ENCODE results near the gene KCNT1. TPM values are rescaled to one million over a fixed set of nuclear protein-coding genes. Genes with fewer than 3 reads are reported as not detected.

Gene KCNT1
- total RNA-seq, 1 experiment from 2014 or later = 0.17 TPM

DNA sequence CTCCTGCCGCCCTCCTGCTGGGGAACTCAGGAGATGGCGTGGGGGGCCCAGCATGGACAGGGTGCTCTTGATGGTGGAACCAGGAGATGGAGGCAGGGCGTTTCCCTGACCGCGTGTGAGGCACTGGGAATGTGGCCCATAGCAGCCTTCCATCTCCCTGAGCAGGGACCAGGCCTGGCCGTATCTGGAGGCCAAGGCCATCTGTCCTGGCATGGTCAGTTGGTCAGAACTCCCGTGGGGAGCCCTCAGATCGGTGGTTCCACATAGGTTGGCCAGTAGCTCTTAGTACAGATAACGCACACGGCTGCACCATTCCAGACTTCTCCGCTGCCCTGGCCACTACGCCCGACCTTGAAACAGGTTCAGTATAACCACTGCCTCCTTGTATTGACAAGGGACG, 77.6 kb downstream of the KCNT1 start (continued):
- no peak for TF ChIP-seq CBX3 (IDR thresholded peaks at IDR 0.05; ENCODE audit: low read depth)
- TF ChIP-seq CEBPB (IDR thresholded peaks at IDR 0.05; ENCODE audit: low read depth) = no peak

DNA sequence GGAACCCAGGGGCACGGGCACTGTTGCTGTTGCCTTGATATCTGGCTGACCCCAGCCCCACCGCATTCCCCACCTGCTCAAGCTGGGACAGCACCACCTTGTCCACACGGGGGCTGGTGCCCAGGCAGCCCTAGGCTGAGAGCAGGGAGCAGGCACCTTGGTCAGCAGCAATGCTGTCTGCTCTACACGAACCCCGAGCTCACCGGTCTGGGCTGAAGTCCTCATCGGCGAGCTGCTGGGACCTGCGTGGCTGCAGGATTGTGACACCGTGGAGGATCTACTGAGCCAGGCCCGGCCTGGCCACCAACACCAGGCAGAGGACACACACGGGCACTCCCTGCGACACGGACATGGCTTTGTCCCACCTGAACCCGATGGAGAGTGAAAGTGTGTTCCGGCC, 78.1 kb downstream of the KCNT1 start:
- ATAC-seq (no peak), DNase-seq (ENCODE audit: low read depth, low spot score) (no peak)
- ChIA-PET RAD21 (ENCODE audit: low non-redundant PET in 1 of 2, low total read pairs in 2 of 2, uncharacterized antibody in 2 of 2, unreplicated experiment in 2 of 2) (no interaction called here), CTCF (no interaction called here), POLR2A (no interaction called here)
- Histone ChIP-seq H3K4me3 (replicated peaks in 1 of 2; ENCODE audit: low read depth in 1 of 2, low read length in 2 of 2) (no peak overlapping the region), H3K27ac (ENCODE audit: low read depth, low read length) (no peak overlapping the region), H3K27me3 (ENCODE audit: insufficient read depth, low read length) (no peaks in the 10 kb centered on the region), H3K4me1 (ENCODE audit: control insufficient read depth in 1 of 2, insufficient read depth in 2 of 2, low read length in 2 of 2) (no peaks in the 10 kb centered on the region), H3K36me3 (ENCODE audit: control insufficient read depth in 1 of 2, insufficient read depth in 2 of 2, low read length in 2 of 2) (no peaks in the 10 kb centered on the region), H2AFZ (ENCODE audit: low read depth, low read length, poor library complexity, severe bottlenecking) (no peak overlapping the region), H3K9ac (ENCODE audit: low read length) (no peak overlapping the region), H3K79me2 (ENCODE audit: insufficient read depth, low read length) (no peaks in the 10 kb centered on the region), H4K20me1 (ENCODE audit: insufficient read depth) (no peaks in the 10 kb centered on the region), H3K4me2 (ENCODE audit: low read length) (no peak overlapping the region), H3K9me3 (ENCODE audit: control insufficient read depth in 1 of 2, insufficient read depth in 1 of 2, low read depth in 1 of 2, low read length in 2 of 2) (no peaks in the 10 kb centered on the region), H3K9me2 (ENCODE audit: insufficient read depth) (no peaks in the 10 kb centered on the region)
- TF ChIP-seq CEBPB (IDR thresholded peaks at IDR 0.05; ENCODE audit: low read depth) = no peak
- TF ChIP-seq ZFX (IDR thresholded peaks at IDR 0.05) = no peak
- no peak for TF ChIP-seq ZNF274 (IDR thresholded peaks at IDR 0.05; ENCODE audit: low read depth, low read length)
- TF ChIP-seq, protein P1, sequence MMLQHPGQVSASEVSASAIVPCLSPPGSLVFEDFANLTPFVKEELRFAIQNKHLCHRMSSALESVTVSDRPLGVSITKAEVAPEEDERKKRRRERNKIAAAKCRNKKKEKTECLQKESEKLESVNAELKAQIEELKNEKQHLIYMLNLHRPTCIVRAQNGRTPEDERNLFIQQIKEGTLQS (IDR thresholded peaks at IDR 0.05) = no peak
- TF ChIP-seq, protein P2, sequence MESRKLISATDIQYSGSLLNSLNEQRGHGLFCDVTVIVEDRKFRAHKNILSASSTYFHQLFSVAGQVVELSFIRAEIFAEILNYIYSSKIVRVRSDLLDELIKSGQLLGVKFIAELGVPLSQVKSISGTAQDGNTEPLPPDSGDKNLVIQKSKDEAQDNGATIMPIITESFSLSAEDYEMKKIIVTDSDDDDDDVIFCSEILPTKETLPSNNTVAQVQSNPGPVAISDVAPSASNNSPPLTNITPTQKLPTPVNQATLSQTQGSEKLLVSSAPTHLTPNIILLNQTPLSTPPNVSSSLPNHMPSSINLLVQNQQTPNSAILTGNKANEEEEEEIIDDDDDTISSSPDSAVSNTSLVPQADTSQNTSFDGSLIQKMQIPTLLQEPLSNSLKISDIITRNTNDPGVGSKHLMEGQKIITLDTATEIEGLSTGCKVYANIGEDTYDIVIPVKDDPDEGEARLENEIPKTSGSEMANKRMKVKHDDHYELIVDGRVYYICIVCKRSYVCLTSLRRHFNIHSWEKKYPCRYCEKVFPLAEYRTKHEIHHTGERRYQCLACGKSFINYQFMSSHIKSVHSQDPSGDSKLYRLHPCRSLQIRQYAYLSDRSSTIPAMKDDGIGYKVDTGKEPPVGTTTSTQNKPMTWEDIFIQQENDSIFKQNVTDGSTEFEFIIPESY (IDR thresholded peaks at IDR 0.05; ENCODE audit: extremely low read depth, insufficient replicate concordance, low read length) = no peak
- no peak for TF ChIP-seq POLR2A (IDR thresholded peaks at IDR 0.05; ENCODE audit: borderline replicate concordance, extremely low read depth, insufficient read depth, insufficient read length)
- TF ChIP-seq RAD21 (IDR thresholded peaks at IDR 0.05; ENCODE audit: low read depth) = no peak
- TF ChIP-seq SIN3A (IDR thresholded peaks at IDR 0.05; ENCODE audit: low read depth) = no peak
- no peak for TF ChIP-seq ELF1 (IDR thresholded peaks at IDR 0.05; ENCODE audit: borderline replicate concordance, low read depth)
- no peak for TF ChIP-seq CBX3 (IDR thresholded peaks at IDR 0.05; ENCODE audit: low read depth)
- no peak for TF ChIP-seq EZH2phosphoT487 (IDR thresholded peaks at IDR 0.05; ENCODE audit: borderline replicate concordance)
- TF ChIP-seq, protein P3, sequence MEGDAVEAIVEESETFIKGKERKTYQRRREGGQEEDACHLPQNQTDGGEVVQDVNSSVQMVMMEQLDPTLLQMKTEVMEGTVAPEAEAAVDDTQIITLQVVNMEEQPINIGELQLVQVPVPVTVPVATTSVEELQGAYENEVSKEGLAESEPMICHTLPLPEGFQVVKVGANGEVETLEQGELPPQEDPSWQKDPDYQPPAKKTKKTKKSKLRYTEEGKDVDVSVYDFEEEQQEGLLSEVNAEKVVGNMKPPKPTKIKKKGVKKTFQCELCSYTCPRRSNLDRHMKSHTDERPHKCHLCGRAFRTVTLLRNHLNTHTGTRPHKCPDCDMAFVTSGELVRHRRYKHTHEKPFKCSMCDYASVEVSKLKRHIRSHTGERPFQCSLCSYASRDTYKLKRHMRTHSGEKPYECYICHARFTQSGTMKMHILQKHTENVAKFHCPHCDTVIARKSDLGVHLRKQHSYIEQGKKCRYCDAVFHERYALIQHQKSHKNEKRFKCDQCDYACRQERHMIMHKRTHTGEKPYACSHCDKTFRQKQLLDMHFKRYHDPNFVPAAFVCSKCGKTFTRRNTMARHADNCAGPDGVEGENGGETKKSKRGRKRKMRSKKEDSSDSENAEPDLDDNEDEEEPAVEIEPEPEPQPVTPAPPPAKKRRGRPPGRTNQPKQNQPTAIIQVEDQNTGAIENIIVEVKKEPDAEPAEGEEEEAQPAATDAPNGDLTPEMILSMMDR (IDR thresholded peaks at IDR 0.05 in 2 of 3, conservative IDR thresholded peaks at IDR 0.05 in 1 of 3; ENCODE audit: borderline replicate concordance in 1 of 3, insufficient read depth in 1 of 3, low read depth in 2 of 3, low read length in 2 of 3) = no peak
- intact Hi-C loops (cut with micrococcal nuclease) = no loop called here
- no TSS peak for BruUV-seq (replicated peaks)

Data from HCT116 (cell line).